Left lung (tissue), 14 donors: Measurements from ENCODE around the gene JDP2. TPM values are rescaled to one million over a fixed set of nuclear protein-coding genes. Genes with fewer than 3 reads are reported as not detected.

ENCODE experiments used
- ATAC-seq: fragments of 200-7000 bp; cut with Tn5 transposase; one replicate; pipeline ENCODE4 v1.9.1; 2020; ENCODE audit warnings: moderate library complexity
- DNase-seq, 4 donors: peaks; one replicate each; pipeline ENCODE4 v3.0.0-alpha.2; 2013 to 2020
- H3K27ac ChIP-seq, 2 donors: fragments of 200-600 bp; sonication (generic) in 1 of 2; one replicate each; pipeline versions ENCODE4 v1.5.0 to v1.8.0; 2020 to 2021
- H3K27me3 ChIP-seq, 2 donors: fragments of 200-600 bp; sonication (generic) in 1 of 2; one replicate each; pipeline versions ENCODE4 v1.5.0 to v1.8.0; 2020 to 2021
- H3K36me3 ChIP-seq, 2 donors: fragments of 200-600 bp; sonication (generic) in 1 of 2; one replicate each; pipeline versions ENCODE4 v1.5.0 to v1.8.0; 2020 to 2021
- H3K4me1 ChIP-seq, 2 donors: fragments of 200-600 bp; one replicate each; pipeline ENCODE4 v1.8.0; 2021
- H3K4me3 ChIP-seq, 2 donors: fragments of 200-600 bp; sonication (generic) in 1 of 2; one replicate each; pipeline versions ENCODE4 v1.5.0 to v1.8.0; 2020 to 2021; ENCODE audit warnings: mild to moderate bottlenecking in 1 of 2
- H3K9me3 ChIP-seq, 2 donors: fragments of 200-600 bp; sonication (generic) in 1 of 2; one replicate each; pipeline versions ENCODE4 v1.5.0 to v1.8.0; 2020 to 2021
- CTCF ChIP-seq, 2 donors: fragments of 200-600 bp; sonication (generic) in 1 of 2; IDR thresholded peaks; one replicate each; pipeline versions ENCODE4 v1.5.0 to v1.8.0; 2021; ENCODE audit warnings: antibody characterized with exemption in 2 of 2
- intact Hi-C, 2 donors: fragments of 100-400 bp; cut with DNase I; formaldehyde crosslinking; loops; one replicate each; pipeline versions ENCODE4 v1.11.2 to v1.14.2; 2022
- long read RNA-seq, 12 donors: library from polyadenylated mRNA in 2 of 12; unstranded in 2 of 12; transcript quantifications; one replicate each; pipeline ENCODE4 v2.0.0 and lab custom pipeline, GENCODE V29; 2019 to 2026
- polyA plus RNA-seq, 6 donors: library from polyadenylated mRNA; unstranded; fragments of 120-200 nt; gene quantifications; one replicate each; pipeline ENCODE4 v1.2.1, GENCODE V29; 2013; ENCODE audit not compliant: insufficient read length in 6 of 6
- total RNA-seq, 2 donors: library from RNA; stranded (reverse); fragmentation: NEBNext Ultra II Directional; extraction: Animal tissue kit (Norgen Biotek cat#: 25700); gene quantifications; one replicate each; pipeline ENCODE4 v1.2.1, GENCODE V29; 2021
- donor health status: DM: no; HTN: yes; CAD: no.
- donor health status: DM: no; HTN: no; CAD: no.

Gene JDP2
- total RNA-seq (10 to 100 TPM; 56.8 to 57.6 TPM), polyA plus RNA-seq (10 to 100 TPM; 20.3 to 30.3 (median 25.8) TPM)
- long read RNA-seq, donor 1, transcript JDP2-206 (4 exons, 631 nt), result major isoform, 25 of 31 reads
- long read RNA-seq, donor 1, partial matches to known transcripts, result 5 of 31 reads
- long read RNA-seq, donor 1, other reads (novel, unspliced or antisense), result 0 of 31 reads
- long read RNA-seq, donor 2, transcript JDP2-206 (4 exons, 631 nt), result major isoform, 10 of 62 reads
- long read RNA-seq, donor 2, partial matches to known transcripts, result 52 of 62 reads
- long read RNA-seq, donor 2, other reads (novel, unspliced or antisense), result 0 of 62 reads
- long read RNA-seq, donor 3, transcript JDP2-206 (4 exons, 631 nt), result major isoform, 7 of 7 reads
- long read RNA-seq, donor 3, partial matches to known transcripts, result 0 of 7 reads
- long read RNA-seq, donor 3, other reads (novel, unspliced or antisense), result 0 of 7 reads
- long read RNA-seq, donor 4, partial matches to known transcripts, result 1 of 2 reads
- long read RNA-seq, donor 4, other reads (novel, unspliced or antisense), result 1 of 2 reads
- long read RNA-seq, donor 5, transcript JDP2-206 (4 exons, 631 nt), result major isoform, 8 of 24 reads
- long read RNA-seq, donor 5, partial matches to known transcripts, result 16 of 24 reads
- long read RNA-seq, donor 5, other reads (novel, unspliced or antisense), result 0 of 24 reads
- long read RNA-seq, donor 6, transcript JDP2-206 (4 exons, 631 nt), result major isoform, 15 of 15 reads
- long read RNA-seq, donor 6, partial matches to known transcripts, result 0 of 15 reads
- long read RNA-seq, donor 6, other reads (novel, unspliced or antisense), result 0 of 15 reads
- long read RNA-seq, donor 7, partial matches to known transcripts, result 0 of 3 reads
- long read RNA-seq, donor 7, other reads (novel, unspliced or antisense), result 0 of 3 reads
- long read RNA-seq, donor 8, transcript JDP2-206 (4 exons, 631 nt), result major isoform, 7 of 7 reads
- long read RNA-seq, donor 8, partial matches to known transcripts, result 0 of 7 reads
- long read RNA-seq, donor 8, other reads (novel, unspliced or antisense), result 0 of 7 reads
- long read RNA-seq, donor 9, result 0 reads
- long read RNA-seq, donor 10, result 0 reads
- long read RNA-seq, donor 11, result 0 reads
- long read RNA-seq, donor 12, transcript JDP2-206 (4 exons, 631 nt), result major isoform, 6 of 6 reads
- long read RNA-seq, donor 12, partial matches to known transcripts, result 0 of 6 reads
- long read RNA-seq, donor 12, other reads (novel, unspliced or antisense), result 0 of 6 reads

GRCh38 chr14:75427482-75428229 is at the start of gene JDP2:
Gene JDP2, plus strand, starts transcription at chr14:75428022. Its CDS starts 9,899 bp downstream, at chr14:75437921.
- Histone ChIP-seq H3K27me3 (no peaks in the 10 kb centered on the region), H3K36me3 (peaks cover 0 to 14% of the 10 kb centered on the region in 2 donors), H3K4me1 (peaks cover 29 to 53% of the 10 kb centered on the region in 2 donors), H3K4me3 (peak within 1 kb of the TSS; percentile 60 to 67), H3K27ac (peak within 1 kb of the TSS; percentile 84 to 92), H3K9me3 (peaks cover 0 to 2% of the 10 kb centered on the region in 2 donors)
- TF ChIP-seq CTCF (IDR thresholded peaks at IDR 0.05), result no peak
- intact Hi-C loops, result no loop called here
- ATAC-seq, result peak; percentile 91
- peak; percentile 95 to 99 (median 96) for DNase-seq

GRCh38 chr14:75379246-75379929 is 48.4 kb upstream of the JDP2 start:
- no peak overlapping the region for H3K4me3 ChIP-seq
- no peaks in the 10 kb centered on the region for H3K36me3 ChIP-seq
- peaks cover 0 to 15% of the 10 kb centered on the region in 2 donors for H3K4me1 ChIP-seq
- ATAC-seq (no peak), DNase-seq (no peak)
- no peak for TF ChIP-seq CTCF (IDR thresholded peaks at IDR 0.05)
- intact Hi-C loops, result no loop called here
- H3K27ac ChIP-seq, result no peak overlapping the region
- H3K9me3 ChIP-seq, result no peaks in the 10 kb centered on the region
- no peaks in the 10 kb centered on the region for H3K27me3 ChIP-seq

- Histone ChIP-seq H3K27me3 (no peaks in the 10 kb centered on the region), H3K4me1 (peaks cover 0 to 18% of the 10 kb centered on the region in 2 donors), H3K4me3 (no peak overlapping the region), H3K9me3 (no peaks in the 10 kb centered on the region), H3K36me3 (no peaks in the 10 kb centered on the region), H3K27ac (no peak overlapping the region)
- ATAC-seq (no peak), DNase-seq (no peak)
- no peak for TF ChIP-seq CTCF (IDR thresholded peaks at IDR 0.05)
- intact Hi-C loops, result no loop called here
Measured at GRCh38 chr14:75379930-75380270, 47.9 kb upstream of the JDP2 start.

GRCh38 chr14:75380656-75381055 is 47.2 kb upstream of the JDP2 start:
- DNase-seq (no peak), ATAC-seq (no peak)
- Histone ChIP-seq H3K4me3 (no peak overlapping the region), H3K36me3 (no peaks in the 10 kb centered on the region), H3K27ac (no peak overlapping the region), H3K27me3 (no peaks in the 10 kb centered on the region), H3K4me1 (peaks cover 0 to 18% of the 10 kb centered on the region in 2 donors), H3K9me3 (no peaks in the 10 kb centered on the region)
- TF ChIP-seq CTCF (IDR thresholded peaks at IDR 0.05), result no peak
- intact Hi-C loops, result no loop called here
